B cell (primary cell): ENCODE results near the gene CD6. TPM values are rescaled to one million over a fixed set of nuclear protein-coding genes. Genes with fewer than 3 reads are reported as not detected.

Experiments
- ATAC-seq: fragments of 200-7000 bp; cut with Tn5 transposase; one replicate; pipeline ENCODE4 v1.10.0; 2021; ENCODE audit warnings: low read depth, mild to moderate bottlenecking, moderate number of reproducible peaks, moderate library complexity
- CTCF ChIA-PET: fragments of 350-600 bp; sonication (Branson Sonifier 250); formaldehyde crosslinking; loops from one replicate; lab custom pipeline; 2021; ENCODE audit warnings: antibody characterized with exemption, inconsistent platforms; lab: Charles Lee
- POLR2A ChIA-PET: fragments of 350-600 bp; sonication (Branson Sonifier 250); formaldehyde crosslinking; loops from one replicate; lab custom pipeline; 2021; ENCODE audit warnings: antibody characterized with exemption; lab: Charles Lee
- DNase-seq: peaks from one replicate; pipeline ENCODE4 v3.0.0; 2013
- H2AFZ ChIP-seq: 2 replicates; pipeline ENCODE4 v1.6.1; 2012; ENCODE audit warnings: mild to moderate bottlenecking, low read depth, low read length; ENCODE audit not compliant: insufficient read depth, poor library complexity, severe bottlenecking
- H3K27ac ChIP-seq, 2 donors: 1 replicate in 1 of 2; 2 replicates in 1 of 2; pipeline ENCODE4 v1.5.1; 2012 to 2013; ENCODE audit warnings: low read length in 2 of 2, mild to moderate bottlenecking in 2 of 2, moderate library complexity in 1 of 2
- H3K27me3 ChIP-seq, 4 experiments: fragments of 200-600 bp in 1 of 4; sonication (generic) in 1 of 4; replicated peaks in 1 of 4; 1 replicate in 2 of 4; 2 replicates in 2 of 4; pipeline versions ENCODE4 v1.6.1 to v1.7.0; 2013 to 2016; ENCODE audit warnings: low read length in 3 of 4, mild to moderate bottlenecking in 2 of 4, mixed read lengths in 1 of 4, moderate library complexity in 1 of 4; ENCODE audit not compliant: insufficient read depth in 4 of 4, control insufficient read depth in 3 of 4; ENCODE audit errors: control extremely low read depth in 1 of 4
- H3K36me3 ChIP-seq, 2 experiments: replicated peaks in 1 of 2; 1 replicate in 1 of 2; 2 replicates in 1 of 2; pipeline versions ENCODE4 v1.6.1 to v1.7.1; 2013; ENCODE audit warnings: low read length in 1 of 2; ENCODE audit not compliant: insufficient read depth in 2 of 2, control insufficient read depth in 1 of 2; ENCODE audit errors: control extremely low read depth in 1 of 2, extremely low read depth in 1 of 2
- H3K4me1 ChIP-seq, 2 donors: fragments of 200-600 bp in 1 of 2; sonication (generic) in 1 of 2; 1 replicate in 1 of 2; 2 replicates in 1 of 2; pipeline versions ENCODE4 v1.5.1 to v1.6.1; 2013 to 2017; ENCODE audit warnings: low read length in 2 of 2; ENCODE audit not compliant: control insufficient read depth in 2 of 2, insufficient read depth in 2 of 2
- H3K4me2 ChIP-seq: replicated peaks from 2 replicates; pipeline ENCODE3; 2012; ENCODE audit warnings: mild to moderate bottlenecking, low read depth, low read length; ENCODE audit not compliant: poor library complexity, severe bottlenecking
- H3K4me3 ChIP-seq, 5 experiments: fragments of 200-600 bp in 1 of 5; sonication (generic) in 1 of 5; 1 replicate in 3 of 5; 2 replicates in 2 of 5; pipeline versions ENCODE4 v1.5.1 to v1.7.0; 2011 to 2016; ENCODE audit warnings: low read length in 4 of 5, mild to moderate bottlenecking in 4 of 5, low read depth in 2 of 5, control low read depth in 1 of 5, moderate library complexity in 1 of 5; ENCODE audit not compliant: insufficient read depth in 1 of 5; ENCODE audit errors: control extremely low read depth in 1 of 5, extremely low read depth in 1 of 5
- H3K79me2 ChIP-seq: fragments of 200-600 bp; sonication (generic); one replicate; pipeline ENCODE4 v1.6.0; 2016; ENCODE audit warnings: low read length; ENCODE audit not compliant: control insufficient read depth, insufficient read depth
- H3K9ac ChIP-seq: fragments of 200-600 bp; sonication (generic); 2 replicates; pipeline ENCODE4 v1.6.1; 2017; ENCODE audit warnings: mild to moderate bottlenecking, low read length, moderate library complexity
- H3K9me3 ChIP-seq, 3 donors: one replicate each; pipeline versions ENCODE4 v1.6.1 to v1.7.1; 2013; ENCODE audit warnings: low read length in 2 of 3; ENCODE audit not compliant: control insufficient read depth in 2 of 3, insufficient read depth in 1 of 3; ENCODE audit errors: control extremely low read depth in 1 of 3
- H4K20me1 ChIP-seq: 2 replicates; pipeline ENCODE4 v1.6.0; 2012; ENCODE audit warnings: mild to moderate bottlenecking, low read length; ENCODE audit not compliant: insufficient read depth, control insufficient read depth, poor library complexity, severe bottlenecking
- H3K27ac Mint-ChIP-seq: one replicate; pipeline ENCODE4 v1.8.0; 2021; ENCODE audit warnings: mixed read lengths
- H3K27me3 Mint-ChIP-seq: one replicate; pipeline ENCODE4 v1.8.0; 2021; ENCODE audit warnings: mixed read lengths
- H3K4me1 Mint-ChIP-seq: one replicate; pipeline ENCODE4 v1.8.0; 2021; ENCODE audit warnings: mixed read lengths
- H3K4me3 Mint-ChIP-seq: one replicate; pipeline ENCODE4 v1.8.0; 2021; ENCODE audit warnings: mixed read lengths
- H3K9me3 Mint-ChIP-seq: one replicate; pipeline ENCODE4 v1.8.0; 2022; ENCODE audit warnings: mixed read lengths; ENCODE audit not compliant: insufficient read depth
- EZH2 ChIP-seq: IDR thresholded peaks from 2 replicates; pipeline ENCODE4 v1.6.1; 2012; ENCODE audit warnings: borderline replicate concordance, low read depth, mild to moderate bottlenecking, moderate library complexity, low read length; ENCODE audit not compliant: insufficient read depth, poor library complexity, severe bottlenecking
- WGBS: methylation state at CpG from one replicate; pipeline ENCODE4 v1.1.5; 2013; ENCODE audit warnings: missing lambda C conversion rate; ENCODE audit not compliant: insufficient coverage; 5-methylcytosine and 5-hydroxymethylcytosine counted together
- intact Hi-C: fragments of 100-400 bp; cut with micrococcal nuclease; formaldehyde crosslinking; loops from one replicate; pipeline ENCODE4 v1.10.0; 2022
- polyA plus RNA-seq: library from polyadenylated mRNA; depleted of rRNA; stranded (reverse); fragments of >200 nt; gene quantifications from 2 replicates; pipeline ENCODE4 v1.2.3, GENCODE V29; 2012
- total RNA-seq, 2 donors: library from RNA; stranded (reverse); fragments of 120-200 nt in 1 of 2; gene quantifications; 1 replicate in 1 of 2; 2 replicates in 1 of 2; pipeline versions ENCODE4 v1.2.3 to v1.2.4, GENCODE V29; 2013 to 2022
- TF ChIP-seq, protein P1 (sequence below): fragments of 200-600 bp; IDR thresholded peaks from one replicate; pipeline ENCODE4 v1.8.0; 2022; ENCODE audit warnings: antibody characterized with exemption, mild to moderate bottlenecking

The CD6 gene
- total and polyA plus RNA-seq, 2 donors (not counting 1 experiment from before 2014, with no cell fraction given), result 9.3 to 13.6 TPM

DNA sequence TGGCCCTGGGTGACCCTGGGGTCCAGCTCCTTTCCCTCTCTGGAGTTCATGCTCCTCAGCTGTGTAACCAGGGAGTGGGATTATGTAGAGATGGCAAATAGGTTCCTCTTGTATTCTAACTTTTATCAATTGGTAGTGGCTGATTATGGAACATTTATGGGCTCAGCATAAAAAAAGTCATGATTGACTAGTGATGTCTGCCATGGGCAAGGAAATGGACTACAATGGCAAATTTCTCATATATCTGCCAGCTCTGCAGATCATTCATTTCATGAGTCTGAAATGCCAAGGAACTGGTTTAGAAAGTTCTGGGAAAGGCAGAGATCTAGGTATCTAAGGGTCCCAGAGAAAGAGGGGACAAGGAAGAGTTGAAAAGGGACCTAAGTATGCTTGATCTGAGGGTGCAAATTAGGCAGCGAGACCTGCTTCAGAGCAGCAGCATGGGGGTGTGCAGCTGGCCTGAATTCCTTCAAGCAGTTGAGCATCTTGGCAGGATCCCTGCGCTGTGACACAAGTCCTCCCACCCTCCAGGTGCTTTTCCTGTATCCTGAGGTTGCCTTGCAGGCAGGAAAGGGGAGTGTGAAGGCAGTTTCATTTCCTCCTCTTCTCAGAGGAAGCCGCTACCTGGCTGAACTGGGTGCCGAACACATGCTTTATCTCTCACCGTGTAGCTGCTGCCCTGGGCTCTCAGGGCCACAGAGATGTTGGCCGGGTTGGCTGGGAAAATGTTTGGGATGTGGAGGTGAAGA lies 29.9 kb upstream of the CD6 start:
- no peaks in the 10 kb centered on the region for H3K9me3 Mint-ChIP-seq
- CTCF ChIA-PET, result interaction anchor here (1.0 to 2.5 kb wide), 5 partner anchors 8 to 111 kb away, joined by 3 to 9 read pairs (median 5); no protein-coding TSS in a partner anchor
- ATAC-seq (no peak), DNase-seq (no peak)
- H3K4me1 ChIP-seq, result peaks cover 17 to 25% of the 10 kb centered on the region in 2 donors
- H3K27ac ChIP-seq, result peak overlapping the region in 1 of 2 donors; percentile 40
- no peaks in the 10 kb centered on the region for H3K9me3 ChIP-seq
- H3K27ac Mint-ChIP-seq, result peak overlapping the region; percentile 76
- WGBS, result 56% methylated on average over 5 of the region's 6 CpGs
- H3K27me3 Mint-ChIP-seq, result no peaks in the 10 kb centered on the region
- H3K27me3 ChIP-seq, result no peaks in the 10 kb centered on the region
- H3K4me1 Mint-ChIP-seq, result peaks cover 46% of the 10 kb centered on the region
- H3K4me3 Mint-ChIP-seq, result no peak overlapping the region
- intact Hi-C loops, result no loop called here
- peaks cover 59% of the 10 kb centered on the region for H4K20me1 ChIP-seq
- peaks cover 26% of the 10 kb centered on the region for H3K79me2 ChIP-seq
- POLR2A ChIA-PET, result interaction anchor here (0.8 kb wide), 1 partner anchor 26 kb away, joined by 3 read pairs; no protein-coding TSS in a partner anchor
- no peak overlapping the region for H3K4me3 ChIP-seq
- H2AFZ ChIP-seq, result no peak overlapping the region
- H3K4me2 ChIP-seq, result peak overlapping the region; percentile 23
- TF ChIP-seq, protein P1, sequence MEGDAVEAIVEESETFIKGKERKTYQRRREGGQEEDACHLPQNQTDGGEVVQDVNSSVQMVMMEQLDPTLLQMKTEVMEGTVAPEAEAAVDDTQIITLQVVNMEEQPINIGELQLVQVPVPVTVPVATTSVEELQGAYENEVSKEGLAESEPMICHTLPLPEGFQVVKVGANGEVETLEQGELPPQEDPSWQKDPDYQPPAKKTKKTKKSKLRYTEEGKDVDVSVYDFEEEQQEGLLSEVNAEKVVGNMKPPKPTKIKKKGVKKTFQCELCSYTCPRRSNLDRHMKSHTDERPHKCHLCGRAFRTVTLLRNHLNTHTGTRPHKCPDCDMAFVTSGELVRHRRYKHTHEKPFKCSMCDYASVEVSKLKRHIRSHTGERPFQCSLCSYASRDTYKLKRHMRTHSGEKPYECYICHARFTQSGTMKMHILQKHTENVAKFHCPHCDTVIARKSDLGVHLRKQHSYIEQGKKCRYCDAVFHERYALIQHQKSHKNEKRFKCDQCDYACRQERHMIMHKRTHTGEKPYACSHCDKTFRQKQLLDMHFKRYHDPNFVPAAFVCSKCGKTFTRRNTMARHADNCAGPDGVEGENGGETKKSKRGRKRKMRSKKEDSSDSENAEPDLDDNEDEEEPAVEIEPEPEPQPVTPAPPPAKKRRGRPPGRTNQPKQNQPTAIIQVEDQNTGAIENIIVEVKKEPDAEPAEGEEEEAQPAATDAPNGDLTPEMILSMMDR, result no peak
- TF ChIP-seq EZH2, result no peak
- H3K9ac ChIP-seq, result no peak overlapping the region
- peaks cover 4 to 82% of the 10 kb centered on the region in 2 experiments for H3K36me3 ChIP-seq

DNA sequence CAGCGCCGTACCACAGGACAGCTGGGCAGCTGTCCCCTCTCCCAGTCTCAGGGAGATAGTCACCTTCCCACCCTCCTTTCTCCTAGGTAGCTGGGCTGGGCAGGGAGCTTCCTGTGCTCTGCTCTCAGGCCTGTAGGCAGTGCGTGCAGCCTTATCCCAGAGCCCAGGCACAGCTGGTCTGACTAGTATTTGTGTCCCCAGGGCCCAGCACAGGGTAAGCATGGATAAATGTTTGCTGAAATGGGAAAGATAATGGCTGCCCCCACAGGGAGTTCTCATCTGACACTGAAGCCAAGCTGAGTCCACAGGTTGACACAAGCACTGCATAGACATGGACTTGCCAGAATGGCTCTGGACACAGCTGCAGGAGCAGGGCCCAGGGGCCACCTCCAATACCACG lies 29.3 kb upstream of the CD6 start:
- Mint-ChIP-seq H3K27ac (peak overlapping the region; percentile 76), H3K4me3 (no peak overlapping the region), H3K9me3 (no peaks in the 10 kb centered on the region), H3K27me3 (no peaks in the 10 kb centered on the region), H3K4me1 (peaks cover 48% of the 10 kb centered on the region)
- intact Hi-C loops, result no loop called here
- no peak for TF ChIP-seq EZH2
- TF ChIP-seq, protein P1, result no peak
- Histone ChIP-seq H4K20me1 (peaks cover 64% of the 10 kb centered on the region), H3K27ac (peak overlapping the region in 1 of 2 donors; percentile 40), H3K9me3 (no peaks in the 10 kb centered on the region), H2AFZ (no peak overlapping the region), H3K9ac (no peak overlapping the region), H3K27me3 (no peaks in the 10 kb centered on the region), H3K36me3 (peaks cover 5 to 84% of the 10 kb centered on the region in 2 experiments), H3K79me2 (peaks cover 26% of the 10 kb centered on the region), H3K4me2 (peak overlapping the region; percentile 23), H3K4me1 (peaks cover 17 to 25% of the 10 kb centered on the region in 2 donors), H3K4me3 (no peak overlapping the region)
- ChIA-PET POLR2A (interaction anchor here (0.8 kb wide), 1 partner anchor 27 kb away, joined by 3 read pairs; no protein-coding TSS in a partner anchor), CTCF (interaction anchor here (1.0 to 2.2 kb wide), 4 partner anchors 10 to 27 kb away, joined by 3 to 9 read pairs (median 4); partner anchors contain the start of gene SLC15A3)
- no peak for ATAC-seq
- 97% methylated on average over 3 of the region's 4 CpGs for WGBS
- DNase-seq, result no peak
